Omental fat pad (tissue), 4 donors: ENCODE measurements around the gene GLIPR1L1. TPM values are rescaled to one million over a fixed set of nuclear protein-coding genes. Genes with fewer than 3 reads are reported as not detected.

Experiments
- ATAC-seq: fragments of 150-250 bp; one replicate; pipeline ENCODE4 v1.9.1; 2016; ENCODE audit warnings: mild to moderate bottlenecking, moderate library complexity; ENCODE audit not compliant: low FRiP score
- DNase-seq: peaks from one replicate; pipeline ENCODE4 v3.0.0-alpha.2; 2019; ENCODE audit warnings: low spot score
- total RNA-seq, 4 donors: library from RNA; depleted of rRNA; stranded (reverse); fragments of >200 nt; gene quantifications; one replicate each; pipeline ENCODE4 v1.1.0, GENCODE V29; 2016
- TF ChIP-seq, protein P1 (sequence below), 3 donors: fragments of 450-650 bp; IDR thresholded peaks; one replicate each; pipeline ENCODE4 v1.5.1; 2016 to 2017; ENCODE audit warnings: antibody characterized with exemption in 3 of 3, mild to moderate bottlenecking in 3 of 3, moderate library complexity in 2 of 3

Gene GLIPR1L1
- total RNA-seq, 4 donors from 2014 or later: not detected

DNA sequence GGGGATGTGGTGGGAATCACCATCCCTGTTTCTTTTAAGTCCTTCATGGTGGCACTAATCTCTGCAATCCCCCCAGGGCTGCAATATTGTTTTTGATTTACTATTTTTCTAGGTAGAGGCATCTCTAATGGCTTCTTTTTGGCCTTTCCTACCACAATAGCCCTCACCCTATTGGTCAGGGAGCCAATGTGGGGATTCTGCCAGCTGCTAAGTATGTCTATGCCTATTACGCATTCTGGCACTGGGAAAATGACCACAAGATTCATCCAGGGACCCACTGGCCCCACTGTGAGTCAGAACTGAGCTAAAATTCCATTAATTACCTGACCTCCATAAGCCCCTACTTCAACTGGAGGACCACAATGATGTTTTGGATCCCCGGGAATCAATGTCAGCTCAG is 40.5 kb downstream of the GLIPR1L1 start:
- DNase-seq (no peak), ATAC-seq (no peak)
- TF ChIP-seq, protein P1, sequence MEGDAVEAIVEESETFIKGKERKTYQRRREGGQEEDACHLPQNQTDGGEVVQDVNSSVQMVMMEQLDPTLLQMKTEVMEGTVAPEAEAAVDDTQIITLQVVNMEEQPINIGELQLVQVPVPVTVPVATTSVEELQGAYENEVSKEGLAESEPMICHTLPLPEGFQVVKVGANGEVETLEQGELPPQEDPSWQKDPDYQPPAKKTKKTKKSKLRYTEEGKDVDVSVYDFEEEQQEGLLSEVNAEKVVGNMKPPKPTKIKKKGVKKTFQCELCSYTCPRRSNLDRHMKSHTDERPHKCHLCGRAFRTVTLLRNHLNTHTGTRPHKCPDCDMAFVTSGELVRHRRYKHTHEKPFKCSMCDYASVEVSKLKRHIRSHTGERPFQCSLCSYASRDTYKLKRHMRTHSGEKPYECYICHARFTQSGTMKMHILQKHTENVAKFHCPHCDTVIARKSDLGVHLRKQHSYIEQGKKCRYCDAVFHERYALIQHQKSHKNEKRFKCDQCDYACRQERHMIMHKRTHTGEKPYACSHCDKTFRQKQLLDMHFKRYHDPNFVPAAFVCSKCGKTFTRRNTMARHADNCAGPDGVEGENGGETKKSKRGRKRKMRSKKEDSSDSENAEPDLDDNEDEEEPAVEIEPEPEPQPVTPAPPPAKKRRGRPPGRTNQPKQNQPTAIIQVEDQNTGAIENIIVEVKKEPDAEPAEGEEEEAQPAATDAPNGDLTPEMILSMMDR (IDR thresholded peaks at IDR 0.05): no peak

DNA sequence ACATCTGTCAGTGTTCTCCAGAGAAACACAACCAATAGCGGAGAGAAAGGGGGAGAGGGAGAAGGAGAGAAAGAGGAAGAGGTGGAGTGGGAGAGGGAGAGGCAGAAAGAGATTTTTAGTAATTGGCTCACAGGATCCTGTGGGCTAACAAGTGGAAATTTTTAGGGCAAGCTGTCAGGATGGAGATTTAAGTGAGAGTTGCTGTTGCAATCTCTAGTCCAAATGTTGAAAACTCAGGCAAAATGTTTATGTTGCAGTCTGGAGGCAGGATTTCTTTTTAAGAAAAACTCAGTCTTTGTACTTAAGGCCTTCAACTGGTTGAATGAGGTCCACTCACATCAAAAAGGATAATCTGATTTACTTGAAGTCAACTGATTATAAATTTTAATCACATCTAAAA is 43.9 kb downstream of the GLIPR1L1 start:
- ATAC-seq: no peak

DNA sequence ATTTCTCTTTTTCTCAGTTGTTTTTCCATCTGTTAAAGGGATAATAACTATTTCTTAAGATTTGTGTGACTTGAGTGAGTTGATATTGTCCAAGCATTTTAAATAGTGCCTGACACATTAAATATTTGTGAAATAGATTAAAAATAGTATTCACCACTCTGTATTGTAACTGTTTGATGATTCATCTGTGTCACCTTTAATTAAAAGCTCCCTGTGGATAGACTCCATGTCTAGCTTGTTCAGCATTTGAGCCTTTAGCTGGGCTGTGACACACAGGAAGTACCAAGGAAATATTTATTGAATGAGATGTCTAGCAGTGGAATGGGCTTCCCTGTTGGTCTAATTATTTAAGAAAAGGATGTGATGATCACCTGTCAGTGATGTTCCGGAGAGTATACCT is 54.6 kb downstream of the GLIPR1L1 start:
- DNase-seq (no peak), ATAC-seq (no peak)
- TF ChIP-seq, protein P1 (IDR thresholded peaks at IDR 0.05): no peak

More for the DNA sequence above, 43.9 kb downstream of the GLIPR1L1 start:
- TF ChIP-seq, protein P1 (IDR thresholded peaks at IDR 0.05): no peak
- DNase-seq: no peak

DNA sequence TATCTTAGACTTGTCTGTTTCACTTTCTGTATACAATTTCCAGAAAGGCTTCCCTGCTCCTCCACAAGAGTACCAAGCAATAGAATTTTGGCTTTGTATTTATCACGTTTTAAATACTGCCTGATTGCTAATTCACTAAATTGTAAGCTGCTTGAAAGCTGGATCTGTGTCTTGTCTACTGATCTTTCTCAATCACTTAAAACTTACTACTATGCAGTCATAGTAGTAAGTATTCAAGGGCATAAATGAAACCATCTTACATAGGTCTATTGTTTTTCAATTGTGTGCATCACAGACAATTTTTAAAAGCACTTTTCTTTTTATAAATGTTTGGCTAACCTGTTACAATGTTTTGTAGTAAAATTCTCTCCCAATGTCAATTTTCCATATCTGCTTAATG is 55.2 kb downstream of the GLIPR1L1 start:
- ATAC-seq (no peak), DNase-seq (no peak)
- TF ChIP-seq, protein P1 (IDR thresholded peaks at IDR 0.05): no peak

DNA sequence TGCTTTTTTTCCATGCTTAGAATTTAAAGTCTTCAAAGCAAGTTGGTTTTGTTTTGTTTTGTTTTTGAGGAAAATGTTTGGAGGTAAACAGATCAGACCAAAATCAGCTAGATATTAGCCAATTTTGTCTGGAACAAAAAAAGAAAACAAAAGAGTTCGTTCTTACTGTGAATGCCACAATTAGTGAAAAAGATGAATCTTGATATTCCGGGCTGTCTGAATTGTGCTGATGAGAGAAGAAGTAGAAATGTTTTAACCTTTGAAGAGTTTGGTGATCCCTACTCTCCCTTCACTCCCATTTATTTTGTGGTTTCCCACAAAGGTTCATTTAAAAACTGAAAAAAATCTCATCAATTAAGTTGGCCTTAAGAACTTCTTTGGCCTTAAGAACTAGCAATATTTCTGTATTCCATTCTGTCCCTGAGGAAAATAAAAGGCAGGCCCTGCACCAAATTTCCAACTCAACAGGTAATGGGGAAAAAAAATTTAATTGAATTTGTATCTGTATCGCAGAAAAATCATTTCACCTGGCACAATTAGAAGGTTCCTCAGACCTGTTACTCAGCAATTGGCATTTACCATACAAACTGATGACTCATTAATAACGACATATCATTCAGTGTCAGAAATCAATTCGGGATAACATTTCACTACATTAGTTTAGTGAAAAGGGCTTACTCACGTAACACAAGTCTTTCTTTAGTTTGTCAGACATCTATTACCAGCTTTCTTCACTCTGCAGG is 55.9 kb downstream of the GLIPR1L1 start:
- TF ChIP-seq, protein P1 (IDR thresholded peaks at IDR 0.05): no peak
- ATAC-seq (peak; percentile 75), DNase-seq (no peak)

DNA sequence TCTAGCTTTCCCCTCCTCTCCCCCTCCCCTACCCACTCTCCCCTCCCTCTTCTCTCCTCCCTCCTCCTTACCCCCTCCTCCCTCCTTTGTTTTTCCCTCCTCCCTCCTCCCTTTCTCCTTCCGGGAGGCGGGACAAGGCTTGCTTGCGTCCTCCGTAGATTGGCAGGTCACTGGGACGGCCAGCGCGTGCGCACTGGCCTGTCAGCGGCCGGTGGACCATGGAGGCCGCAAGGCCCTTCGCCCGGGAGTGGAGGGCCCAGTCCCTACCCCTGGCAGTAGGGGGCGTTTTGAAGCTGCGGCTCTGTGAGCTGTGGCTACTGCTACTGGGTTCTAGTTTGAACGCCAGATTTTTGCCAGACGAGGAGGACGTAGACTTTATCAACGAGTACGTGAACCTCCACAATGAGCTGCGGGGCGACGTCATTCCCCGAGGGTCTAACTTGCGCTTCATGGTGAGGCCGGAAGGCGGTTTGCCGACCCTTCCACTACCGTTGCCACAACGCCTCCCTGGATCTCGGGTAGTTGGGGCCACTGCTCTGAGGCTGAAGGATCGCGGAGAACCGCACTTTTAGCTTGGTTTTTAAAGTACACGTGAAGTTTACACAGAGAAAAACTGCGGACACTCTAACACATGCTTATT is 56.5 kb downstream of the GLIPR1L1 start, which contains the start of gene GLIPR1L2:
Gene GLIPR1L2 (plus strand): TSS at position 191 of the 640 bp plus-strand sequence. CDS start 28 bp downstream, at position 219.
- DNase-seq (peak; percentile 61), ATAC-seq (peak; percentile 99)
- TF ChIP-seq, protein P1 (IDR thresholded peaks at IDR 0.05): peak in 1 of 3 donors; percentile 59
